IMR-90 (cell line): ENCODE results near the gene HGD.

Experiments used
- MAFK ChIP-seq: IDR thresholded peaks from 2 replicates; pipeline ENCODE4 v1.6.1; 2012; ENCODE audit warnings: low read depth, low read length, improper control_type of control experiment
- MAZ ChIP-seq: IDR thresholded peaks from 2 replicates; pipeline ENCODE4 v1.6.1; 2012; ENCODE audit warnings: low read depth, mild to moderate bottlenecking, low read length, improper control_type of control experiment, moderate library complexity, borderline replicate concordance
- MXI1 ChIP-seq: IDR thresholded peaks from 2 replicates; pipeline ENCODE4 v1.6.1; 2012; ENCODE audit warnings: low read depth, mild to moderate bottlenecking, low read length, moderate library complexity, borderline replicate concordance
- NFE2L2 ChIP-seq: fragments of 150-350 bp; IDR thresholded peaks from 2 replicates; pipeline ENCODE4 v1.6.1; 2016; ENCODE audit warnings: low read depth, mild to moderate bottlenecking, low read length
- POLR2A ChIP-seq: IDR thresholded peaks from 2 replicates; pipeline ENCODE4 v1.6.1; 2012; ENCODE audit warnings: mild to moderate bottlenecking, low read depth, low read length
- RAD21 ChIP-seq: IDR thresholded peaks from 2 replicates; pipeline ENCODE4 v1.6.1; 2012; ENCODE audit warnings: low read length, improper control_type of control experiment
- SMC3 ChIP-seq: fragments of 150-350 bp; IDR thresholded peaks from 2 replicates; pipeline ENCODE4 v1.6.1; 2016; ENCODE audit warnings: low read depth, mild to moderate bottlenecking, antibody characterized with exemption, low read length, moderate library complexity
- TF ChIP-seq, protein P1 (sequence below): conservative IDR thresholded peaks from 2 replicates; pipeline ENCODE4 v1.5.1; 2012; ENCODE audit warnings: mild to moderate bottlenecking, low read depth, low read length, improper control_type of control experiment

DNA sequence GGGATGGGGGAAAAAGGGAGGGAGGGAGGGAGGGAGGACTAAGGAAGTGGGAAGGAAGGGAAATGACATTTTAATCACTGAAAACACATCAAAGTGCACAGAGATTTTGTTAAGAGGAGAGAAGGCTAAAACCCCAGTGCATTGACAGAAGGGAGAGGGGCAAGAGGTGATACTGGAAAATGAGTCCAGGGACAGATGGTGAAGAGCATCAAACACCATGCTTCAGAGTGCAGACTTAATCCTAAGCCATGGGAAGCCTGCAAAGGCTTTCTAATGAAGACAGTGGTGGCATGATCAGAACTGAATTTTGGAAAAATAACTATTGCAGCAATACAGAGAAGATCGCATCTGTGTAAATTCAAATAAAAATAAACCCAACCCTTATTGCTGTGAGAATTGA lies 41.8 kb downstream of the HGD start:
- TF ChIP-seq, protein P1, sequence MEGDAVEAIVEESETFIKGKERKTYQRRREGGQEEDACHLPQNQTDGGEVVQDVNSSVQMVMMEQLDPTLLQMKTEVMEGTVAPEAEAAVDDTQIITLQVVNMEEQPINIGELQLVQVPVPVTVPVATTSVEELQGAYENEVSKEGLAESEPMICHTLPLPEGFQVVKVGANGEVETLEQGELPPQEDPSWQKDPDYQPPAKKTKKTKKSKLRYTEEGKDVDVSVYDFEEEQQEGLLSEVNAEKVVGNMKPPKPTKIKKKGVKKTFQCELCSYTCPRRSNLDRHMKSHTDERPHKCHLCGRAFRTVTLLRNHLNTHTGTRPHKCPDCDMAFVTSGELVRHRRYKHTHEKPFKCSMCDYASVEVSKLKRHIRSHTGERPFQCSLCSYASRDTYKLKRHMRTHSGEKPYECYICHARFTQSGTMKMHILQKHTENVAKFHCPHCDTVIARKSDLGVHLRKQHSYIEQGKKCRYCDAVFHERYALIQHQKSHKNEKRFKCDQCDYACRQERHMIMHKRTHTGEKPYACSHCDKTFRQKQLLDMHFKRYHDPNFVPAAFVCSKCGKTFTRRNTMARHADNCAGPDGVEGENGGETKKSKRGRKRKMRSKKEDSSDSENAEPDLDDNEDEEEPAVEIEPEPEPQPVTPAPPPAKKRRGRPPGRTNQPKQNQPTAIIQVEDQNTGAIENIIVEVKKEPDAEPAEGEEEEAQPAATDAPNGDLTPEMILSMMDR: no peak
- no peak for TF ChIP-seq MAZ
- TF ChIP-seq POLR2A: no peak
- no peak for TF ChIP-seq MAFK
- TF ChIP-seq RAD21: no peak
- TF ChIP-seq NFE2L2: no peak
- no peak for TF ChIP-seq MXI1
- TF ChIP-seq SMC3: no peak
